ENCODE measurements around the gene MACROD2.

DNA sequence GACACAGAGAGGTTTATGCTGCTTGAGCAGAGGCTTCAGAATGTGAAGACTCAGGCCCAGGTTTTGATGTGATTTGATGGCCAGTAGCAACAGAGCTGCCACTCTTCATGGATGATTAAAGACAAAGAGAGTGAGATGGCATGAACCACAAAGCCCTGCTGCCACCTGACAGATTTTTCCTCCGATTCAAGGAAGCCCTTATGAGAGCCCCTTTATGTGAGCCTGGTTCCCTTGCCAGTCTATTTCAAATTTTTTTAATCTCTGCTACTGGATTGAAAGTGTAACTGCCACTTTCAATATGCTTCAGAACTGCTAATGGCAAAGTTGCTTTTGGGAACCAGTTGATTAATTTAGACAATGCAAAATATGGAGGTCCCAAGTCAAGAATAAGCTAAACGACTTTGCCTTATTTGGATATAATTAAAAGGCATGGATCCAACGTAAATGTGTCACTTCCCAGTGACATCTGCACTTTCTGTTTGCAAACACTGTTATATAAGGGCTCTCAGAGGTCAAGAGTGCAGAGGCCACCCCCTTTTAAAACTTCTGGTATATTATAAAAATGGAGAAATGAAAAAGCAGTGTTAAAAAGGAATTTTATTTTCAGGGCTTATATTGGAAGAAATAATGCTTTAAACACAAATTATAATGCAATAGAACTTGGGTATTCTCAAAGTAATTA, 581.0 kb downstream of the MACROD2 start:
- TF ChIP-seq, protein P1, sequence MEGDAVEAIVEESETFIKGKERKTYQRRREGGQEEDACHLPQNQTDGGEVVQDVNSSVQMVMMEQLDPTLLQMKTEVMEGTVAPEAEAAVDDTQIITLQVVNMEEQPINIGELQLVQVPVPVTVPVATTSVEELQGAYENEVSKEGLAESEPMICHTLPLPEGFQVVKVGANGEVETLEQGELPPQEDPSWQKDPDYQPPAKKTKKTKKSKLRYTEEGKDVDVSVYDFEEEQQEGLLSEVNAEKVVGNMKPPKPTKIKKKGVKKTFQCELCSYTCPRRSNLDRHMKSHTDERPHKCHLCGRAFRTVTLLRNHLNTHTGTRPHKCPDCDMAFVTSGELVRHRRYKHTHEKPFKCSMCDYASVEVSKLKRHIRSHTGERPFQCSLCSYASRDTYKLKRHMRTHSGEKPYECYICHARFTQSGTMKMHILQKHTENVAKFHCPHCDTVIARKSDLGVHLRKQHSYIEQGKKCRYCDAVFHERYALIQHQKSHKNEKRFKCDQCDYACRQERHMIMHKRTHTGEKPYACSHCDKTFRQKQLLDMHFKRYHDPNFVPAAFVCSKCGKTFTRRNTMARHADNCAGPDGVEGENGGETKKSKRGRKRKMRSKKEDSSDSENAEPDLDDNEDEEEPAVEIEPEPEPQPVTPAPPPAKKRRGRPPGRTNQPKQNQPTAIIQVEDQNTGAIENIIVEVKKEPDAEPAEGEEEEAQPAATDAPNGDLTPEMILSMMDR (IDR thresholded peaks at IDR 0.05; ENCODE audit: insufficient read depth, low read depth, low read length), result no peak
- TF ChIP-seq EZH2 (IDR thresholded peaks at IDR 0.05; ENCODE audit: insufficient read depth, low read length), result no peak
